K562 (cell line): Measurements from ENCODE around the gene SLITRK2.

Source experiments
- BHLHE40 ChIP-seq: IDR thresholded peaks from 2 replicates; pipeline ENCODE4 v1.6.1; 2011; ENCODE audit warnings: low read length, improper control_type of control experiment
- ETV6 ChIP-seq, 3 experiments: fragments of 150-350 bp in 1 of 3; sonication (generic) in 1 of 3; formaldehyde crosslinking in 1 of 3; IDR thresholded peaks; 2 replicates each; pipeline versions ENCODE4 v1.6.1 to v1.8.0; 2014 to 2022; ENCODE audit warnings: borderline replicate concordance in 2 of 3, low read depth in 2 of 3, antibody characterized with exemption in 1 of 3, low read length in 1 of 3, mild to moderate bottlenecking in 1 of 3, missing genetic modification reagents in 1 of 3
- HNRNPK ChIP-seq: fragments of 200-400 bp; formaldehyde crosslinking; IDR thresholded peaks from one replicate; pipeline ENCODE4 v1.6.1; 2018; ENCODE audit warnings: mild to moderate bottlenecking, low read depth, low read length; ENCODE audit not compliant: poor library complexity, severe bottlenecking
- KDM1A ChIP-seq, 2 experiments: fragments of 450-650 bp; IDR thresholded peaks; 2 replicates each; pipeline ENCODE4 v1.6.1; 2016; ENCODE audit warnings: mild to moderate bottlenecking in 2 of 2
- L3MBTL2 ChIP-seq: fragments of 450-650 bp; IDR thresholded peaks from 2 replicates; pipeline ENCODE4 v1.6.1; 2016; ENCODE audit warnings: mild to moderate bottlenecking, moderate library complexity
- PRPF4 ChIP-seq: fragments of 200-400 bp; formaldehyde crosslinking; IDR thresholded peaks from one replicate; pipeline ENCODE4 v1.6.1; 2017; ENCODE audit warnings: low read length, low read depth, mild to moderate bottlenecking; ENCODE audit not compliant: insufficient read depth, poor library complexity, severe bottlenecking
- RB1 ChIP-seq: fragments of 450-650 bp; IDR thresholded peaks from 2 replicates; pipeline ENCODE4 v1.6.1; 2017; ENCODE audit warnings: low read depth, mild to moderate bottlenecking
- RBM17 ChIP-seq: fragments of 200-400 bp; formaldehyde crosslinking; IDR thresholded peaks from 2 replicates; pipeline ENCODE4 v1.6.1; 2017; ENCODE audit warnings: low read depth, mild to moderate bottlenecking, low read length, borderline replicate concordance
- U2AF1 ChIP-seq: fragments of 200-400 bp; formaldehyde crosslinking; optimal IDR thresholded peaks from 2 replicates; pipeline ENCODE3; 2017; ENCODE audit warnings: mild to moderate bottlenecking, low read depth, low read length, moderate library complexity
- ZNF347 ChIP-seq: fragments of 450-650 bp; formaldehyde crosslinking; IDR thresholded peaks from 2 replicates; pipeline ENCODE4 v1.4.0; 2020; ENCODE audit warnings: low read depth, mild to moderate bottlenecking, moderate library complexity
- TF ChIP-seq, protein P1 (sequence below): fragments of 250-450 bp; sonication (Bioruptor Pico); IDR thresholded peaks from 2 replicates; pipeline ENCODE4 v1.5.0; 2021
- TF ChIP-seq, protein P2 (sequence below), 3 experiments: fragments of 200-800 bp in 1 of 3; fragments of 250-450 bp in 1 of 3; fragments of 450-650 bp in 1 of 3; sonication (Bioruptor Pico) in 1 of 3; sonication (Bioruptor generic) in 1 of 3; formaldehyde crosslinking in 1 of 3; IDR thresholded peaks; 2 replicates each; pipeline versions ENCODE4 v1.6.1 to v1.8.0; 2016 to 2022; ENCODE audit warnings: mild to moderate bottlenecking in 2 of 3, missing genetic modification characterization in 2 of 3, missing compliant biosample characterization in 1 of 3, moderate library complexity in 1 of 3

- TF ChIP-seq RBM17 (no peak), ZNF347 (CRISPR knock-in tag) (no peak), ETV6 (IDR thresholded peaks at IDR 0.05; ENCODE audit: borderline replicate concordance in 1 of 2, low read depth in 2 of 2, low read length in 1 of 2) (no peak), ETV6 (CRISPR knock-in tag; IDR thresholded peaks at IDR 0.05; ENCODE audit: borderline replicate concordance) (no peak), RB1 (no peak), BHLHE40 (no peak), U2AF1 (no peak), PRPF4 (no peak), HNRNPK (no peak), KDM1A (IDR thresholded peaks at IDR 0.05) (no peak), L3MBTL2 (no peak)
- TF ChIP-seq, protein P1, sequence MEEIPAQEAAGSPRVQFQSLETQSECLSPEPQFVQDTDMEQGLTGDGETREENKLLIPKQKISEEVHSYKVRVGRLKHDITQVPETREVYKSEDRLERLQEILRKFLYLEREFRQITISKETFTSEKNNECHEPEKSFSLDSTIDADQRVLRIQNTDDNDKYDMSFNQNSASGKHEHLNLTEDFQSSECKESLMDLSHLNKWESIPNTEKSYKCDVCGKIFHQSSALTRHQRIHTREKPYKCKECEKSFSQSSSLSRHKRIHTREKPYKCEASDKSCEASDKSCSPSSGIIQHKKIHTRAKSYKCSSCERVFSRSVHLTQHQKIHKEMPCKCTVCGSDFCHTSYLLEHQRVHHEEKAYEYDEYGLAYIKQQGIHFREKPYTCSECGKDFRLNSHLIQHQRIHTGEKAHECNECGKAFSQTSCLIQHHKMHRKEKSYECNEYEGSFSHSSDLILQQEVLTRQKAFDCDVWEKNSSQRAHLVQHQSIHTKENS (CRISPR knock-in tag), result no peak
- TF ChIP-seq, protein P2, sequence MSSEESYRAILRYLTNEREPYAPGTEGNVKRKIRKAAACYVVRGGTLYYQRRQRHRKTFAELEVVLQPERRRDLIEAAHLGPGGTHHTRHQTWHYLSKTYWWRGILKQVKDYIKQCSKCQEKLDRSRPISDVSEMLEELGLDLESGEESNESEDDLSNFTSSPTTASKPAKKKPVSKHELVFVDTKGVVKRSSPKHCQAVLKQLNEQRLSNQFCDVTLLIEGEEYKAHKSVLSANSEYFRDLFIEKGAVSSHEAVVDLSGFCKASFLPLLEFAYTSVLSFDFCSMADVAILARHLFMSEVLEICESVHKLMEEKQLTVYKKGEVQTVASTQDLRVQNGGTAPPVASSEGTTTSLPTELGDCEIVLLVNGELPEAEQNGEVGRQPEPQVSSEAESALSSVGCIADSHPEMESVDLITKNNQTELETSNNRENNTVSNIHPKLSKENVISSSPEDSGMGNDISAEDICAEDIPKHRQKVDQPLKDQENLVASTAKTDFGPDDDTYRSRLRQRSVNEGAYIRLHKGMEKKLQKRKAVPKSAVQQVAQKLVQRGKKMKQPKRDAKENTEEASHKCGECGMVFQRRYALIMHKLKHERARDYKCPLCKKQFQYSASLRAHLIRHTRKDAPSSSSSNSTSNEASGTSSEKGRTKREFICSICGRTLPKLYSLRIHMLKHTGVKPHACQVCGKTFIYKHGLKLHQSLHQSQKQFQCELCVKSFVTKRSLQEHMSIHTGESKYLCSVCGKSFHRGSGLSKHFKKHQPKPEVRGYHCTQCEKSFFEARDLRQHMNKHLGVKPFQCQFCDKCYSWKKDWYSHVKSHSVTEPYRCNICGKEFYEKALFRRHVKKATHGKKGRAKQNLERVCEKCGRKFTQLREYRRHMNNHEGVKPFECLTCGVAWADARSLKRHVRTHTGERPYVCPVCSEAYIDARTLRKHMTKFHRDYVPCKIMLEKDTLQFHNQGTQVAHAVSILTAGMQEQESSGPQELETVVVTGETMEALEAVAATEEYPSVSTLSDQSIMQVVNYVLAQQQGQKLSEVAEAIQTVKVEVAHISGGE (CRISPR knock-in tag; IDR thresholded peaks at IDR 0.05), result no peak
Measured at GRCh38 chrX:145844886-145845285, 27.3 kb downstream of the SLITRK2 start.
